ENCODE measurements around the gene ZRANB1.

GRCh38 chr10:125024497-125025234 lies 82.7 kb downstream of the ZRANB1 start:
- no peak for TF ChIP-seq ARNT (IDR thresholded peaks at IDR 0.05)
- TF ChIP-seq SUZ12 (IDR thresholded peaks at IDR 0.05): no peak
- no peak for TF ChIP-seq BHLHE40 (IDR thresholded peaks at IDR 0.05; ENCODE audit: borderline replicate concordance)
- TF ChIP-seq NFRKB (IDR thresholded peaks at IDR 0.05): no peak
- TF ChIP-seq FOXM1 (IDR thresholded peaks at IDR 0.05; ENCODE audit: borderline replicate concordance): no peak
